Gastroesophageal sphincter (tissue), 4 donors: Measurements from ENCODE around the gene COA8. TPM values are rescaled to one million over a fixed set of nuclear protein-coding genes. Genes with fewer than 3 reads are reported as not detected.
A peak's percentile ranks its signal among the peaks of the same experiment; 100 is the strongest.
"Not testable (repeated sequence)": the region's sequence is repeated elsewhere in the genome, so short reads cannot be mapped to it uniquely, and the experiment has no call there.

ENCODE experiments used
- ATAC-seq: fragments of 150-250 bp; one replicate; pipeline ENCODE4 v1.9.1; 2016; ENCODE audit warnings: mild to moderate bottlenecking, moderate library complexity
- H3K27ac ChIP-seq, 4 donors: fragments of 200-600 bp; sonication (generic) in 3 of 4; 1 replicate in 3 of 4; 2 replicates in 1 of 4; pipeline ENCODE4 v1.5.1; 2016 to 2019
- H3K27me3 ChIP-seq: fragments of 200-600 bp; sonication (generic); one replicate; pipeline ENCODE4 v1.5.1; 2019
- H3K36me3 ChIP-seq, 2 donors: fragments of 200-600 bp; sonication (generic); one replicate each; pipeline ENCODE4 v1.5.1; 2019; ENCODE audit warnings: control low read depth in 1 of 2
- H3K4me1 ChIP-seq, 3 donors: fragments of 200-600 bp; sonication (generic); 1 replicate in 2 of 3; 2 replicates in 1 of 3; pipeline ENCODE4 v1.5.1; 2016 to 2019; ENCODE audit warnings: control low read depth in 2 of 3
- H3K4me3 ChIP-seq, 2 donors: fragments of 200-600 bp; sonication (generic); one replicate each; pipeline ENCODE4 v1.5.1; 2019; ENCODE audit warnings: mild to moderate bottlenecking in 1 of 2, moderate library complexity in 1 of 2
- H3K9me3 ChIP-seq, 3 donors: fragments of 200-600 bp; sonication (generic); one replicate each; pipeline ENCODE4 v1.5.1; 2017 to 2019; ENCODE audit warnings: control low read depth in 2 of 3
- EP300 ChIP-seq: sonication (generic); formaldehyde crosslinking; IDR thresholded peaks from one replicate; pipeline ENCODE4 v1.6.1; 2017; ENCODE audit warnings: antibody characterized with exemption, mild to moderate bottlenecking
- POLR2A ChIP-seq, 2 donors: fragments of 450-650 bp; IDR thresholded peaks; one replicate each; pipeline ENCODE4 v1.6.1; 2017; ENCODE audit warnings: antibody characterized with exemption in 2 of 2, mild to moderate bottlenecking in 2 of 2, moderate library complexity in 1 of 2
- POLR2AphosphoS5 ChIP-seq: sonication (generic); formaldehyde crosslinking; IDR thresholded peaks from one replicate; pipeline ENCODE4 v1.6.1; 2017; ENCODE audit warnings: antibody characterized with exemption
- WGBS, 2 donors: methylation state at CpG; one replicate each; pipeline ENCODE4 v1.1.5; 2018; ENCODE audit warnings: low coverage in 1 of 2; 5-methylcytosine and 5-hydroxymethylcytosine counted together
- total RNA-seq, 4 donors: library from RNA; depleted of rRNA; stranded (reverse); fragments of >200 nt; gene quantifications; one replicate each; pipeline ENCODE4 v1.1.0, GENCODE V29; 2016
- TF ChIP-seq, protein P1 (sequence below), 4 experiments: fragments of 200-600 bp in 2 of 4; fragments of 450-650 bp in 2 of 4; sonication (generic) in 1 of 4; IDR thresholded peaks; one replicate each; pipeline ENCODE4 v1.5.1; 2017 to 2019; ENCODE audit warnings: antibody characterized with exemption in 4 of 4, mild to moderate bottlenecking in 2 of 4, moderate library complexity in 2 of 4

Gene COA8
- total RNA-seq, 4 donors from 2014 or later = 25.8 to 41.4 (median 28.4) TPM

DNA sequence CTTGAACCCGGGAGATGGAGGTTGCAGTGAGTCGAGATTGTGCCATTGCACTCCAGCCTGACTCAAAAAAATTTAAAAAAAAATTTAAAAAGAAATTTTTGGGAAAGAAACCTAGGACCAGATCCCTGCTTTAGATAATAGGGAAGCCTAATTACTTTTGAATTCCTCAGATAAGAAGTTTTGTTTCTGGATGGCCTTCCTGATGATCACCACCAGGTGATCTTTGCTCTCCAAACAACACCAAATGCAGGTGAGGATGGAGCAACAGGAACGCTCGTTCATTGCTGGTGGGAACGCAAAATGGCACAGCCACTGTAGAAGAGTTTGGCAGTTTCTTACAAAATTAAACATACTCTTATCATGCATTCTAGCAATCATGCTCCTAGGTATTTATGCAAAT, 37.7 kb downstream of the COA8 start:
- H3K27me3 ChIP-seq = no peaks in the 10 kb centered on the region
- no peak for ATAC-seq
- no peaks in the 10 kb centered on the region for H3K36me3 ChIP-seq
- no peak for TF ChIP-seq POLR2A (IDR thresholded peaks at IDR 0.05)
- TF ChIP-seq POLR2AphosphoS5 = no peak
- no peak for TF ChIP-seq EP300
- TF ChIP-seq, protein P1, sequence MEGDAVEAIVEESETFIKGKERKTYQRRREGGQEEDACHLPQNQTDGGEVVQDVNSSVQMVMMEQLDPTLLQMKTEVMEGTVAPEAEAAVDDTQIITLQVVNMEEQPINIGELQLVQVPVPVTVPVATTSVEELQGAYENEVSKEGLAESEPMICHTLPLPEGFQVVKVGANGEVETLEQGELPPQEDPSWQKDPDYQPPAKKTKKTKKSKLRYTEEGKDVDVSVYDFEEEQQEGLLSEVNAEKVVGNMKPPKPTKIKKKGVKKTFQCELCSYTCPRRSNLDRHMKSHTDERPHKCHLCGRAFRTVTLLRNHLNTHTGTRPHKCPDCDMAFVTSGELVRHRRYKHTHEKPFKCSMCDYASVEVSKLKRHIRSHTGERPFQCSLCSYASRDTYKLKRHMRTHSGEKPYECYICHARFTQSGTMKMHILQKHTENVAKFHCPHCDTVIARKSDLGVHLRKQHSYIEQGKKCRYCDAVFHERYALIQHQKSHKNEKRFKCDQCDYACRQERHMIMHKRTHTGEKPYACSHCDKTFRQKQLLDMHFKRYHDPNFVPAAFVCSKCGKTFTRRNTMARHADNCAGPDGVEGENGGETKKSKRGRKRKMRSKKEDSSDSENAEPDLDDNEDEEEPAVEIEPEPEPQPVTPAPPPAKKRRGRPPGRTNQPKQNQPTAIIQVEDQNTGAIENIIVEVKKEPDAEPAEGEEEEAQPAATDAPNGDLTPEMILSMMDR (IDR thresholded peaks at IDR 0.05) = no peak
- peaks cover 0 to 9% (median 4%) of the 10 kb centered on the region in 3 donors for H3K4me1 ChIP-seq
- no peaks in the 10 kb centered on the region for H3K9me3 ChIP-seq
- 91 to 95% methylated on average over 4 to 5 of the region's 5 CpGs for WGBS, 2 donors
- H3K4me3 ChIP-seq = no peak overlapping the region
- H3K27ac ChIP-seq = no peak overlapping the region

DNA sequence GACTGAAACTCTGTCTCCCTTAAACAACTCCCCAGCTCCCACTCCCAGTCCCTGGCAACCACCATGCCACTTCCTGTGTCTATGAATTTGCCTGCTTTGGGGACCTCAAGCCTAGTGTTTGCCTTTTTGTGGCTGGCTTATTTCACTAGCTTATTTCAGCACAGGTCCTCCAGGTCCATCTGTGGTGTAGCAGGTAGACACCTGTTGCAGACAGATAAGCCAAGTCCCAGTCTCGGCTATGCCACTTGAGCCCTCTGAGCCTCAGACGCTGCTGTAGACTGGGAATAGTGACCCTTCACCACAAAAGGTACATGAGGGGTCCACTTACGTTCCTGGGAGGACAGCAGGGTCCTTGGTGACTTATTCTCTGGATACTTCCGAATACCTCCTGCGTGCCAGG, 41.9 kb downstream of the COA8 start:
- no peak for TF ChIP-seq EP300
- TF ChIP-seq, protein P1 (IDR thresholded peaks at IDR 0.05) = no peak
- TF ChIP-seq POLR2A (IDR thresholded peaks at IDR 0.05) = no peak
- no peak for TF ChIP-seq POLR2AphosphoS5
- 92% methylated on average over 2 of the region's 5 CpGs; no CpG with 5 or more reads in 1 of the 2 donors for WGBS, 2 donors
- peaks cover 4% of the 10 kb centered on the region for H3K27me3 ChIP-seq
- H3K27ac ChIP-seq = no peak overlapping the region
- no peak for ATAC-seq
- no peak overlapping the region for H3K4me3 ChIP-seq
- H3K9me3 ChIP-seq = no peaks in the 10 kb centered on the region
- H3K4me1 ChIP-seq = peaks cover 0 to 23% (median 15%) of the 10 kb centered on the region in 3 donors
- H3K36me3 ChIP-seq = no peaks in the 10 kb centered on the region

DNA sequence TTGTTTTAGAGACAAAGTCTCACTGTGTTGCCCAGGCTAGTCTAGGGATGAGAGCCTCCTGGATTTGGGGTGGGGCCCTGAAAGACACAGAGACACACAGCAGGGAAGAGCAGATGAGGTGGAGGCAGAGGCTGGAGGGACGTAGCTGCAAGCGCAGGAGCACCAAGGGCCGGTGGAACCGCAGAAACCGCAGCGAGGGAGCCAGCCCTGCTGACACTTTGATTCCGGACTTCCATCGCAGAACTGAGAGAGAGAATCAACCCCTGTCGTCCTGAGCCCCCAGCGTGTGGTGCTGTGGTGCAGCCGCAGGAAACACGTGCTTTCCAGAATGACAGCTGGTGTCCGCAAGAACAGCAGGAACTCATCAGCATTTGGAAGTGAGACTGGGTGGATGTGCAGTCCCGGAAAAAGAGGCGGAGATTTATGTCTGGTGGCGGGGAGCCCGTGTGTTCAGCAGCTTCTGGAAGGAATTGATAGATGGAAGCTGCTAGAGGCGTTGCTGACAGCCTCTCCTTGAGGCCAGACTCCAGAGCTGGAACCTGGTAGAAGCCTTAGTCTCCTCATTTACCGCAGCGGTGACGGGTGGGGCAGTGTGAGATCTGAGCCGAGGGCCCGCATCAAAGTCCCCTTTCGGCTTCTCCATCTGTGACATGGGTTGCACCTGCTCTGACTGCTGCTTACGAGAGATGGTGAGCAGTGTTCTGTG, 44.4 kb downstream of the COA8 start:
- Histone ChIP-seq H3K4me1 (peaks cover 0 to 23% (median 15%) of the 10 kb centered on the region in 3 donors), H3K36me3 (no peaks in the 10 kb centered on the region), H3K9me3 (peaks cover 0 to 17% (median 0%) of the 10 kb centered on the region in 3 donors), H3K4me3 (peak overlapping the region in 1 of 2 donors; percentile 38), H3K27me3 (peaks cover 5% of the 10 kb centered on the region), H3K27ac (peak overlapping the region in 3 of 4 donors; percentile 35 to 44 (median 43))
- peak; percentile 92 for ATAC-seq
- TF ChIP-seq POLR2A (IDR thresholded peaks at IDR 0.05) (no peak), POLR2AphosphoS5 (peak; percentile 92)
- TF ChIP-seq, protein P1 (IDR thresholded peaks at IDR 0.05) = peak in 3 of 4 experiments; percentile 5 to 50 (median 45)
- WGBS, 2 donors = 0% methylated on average over 2 to 4 of the region's 25 CpGs

DNA sequence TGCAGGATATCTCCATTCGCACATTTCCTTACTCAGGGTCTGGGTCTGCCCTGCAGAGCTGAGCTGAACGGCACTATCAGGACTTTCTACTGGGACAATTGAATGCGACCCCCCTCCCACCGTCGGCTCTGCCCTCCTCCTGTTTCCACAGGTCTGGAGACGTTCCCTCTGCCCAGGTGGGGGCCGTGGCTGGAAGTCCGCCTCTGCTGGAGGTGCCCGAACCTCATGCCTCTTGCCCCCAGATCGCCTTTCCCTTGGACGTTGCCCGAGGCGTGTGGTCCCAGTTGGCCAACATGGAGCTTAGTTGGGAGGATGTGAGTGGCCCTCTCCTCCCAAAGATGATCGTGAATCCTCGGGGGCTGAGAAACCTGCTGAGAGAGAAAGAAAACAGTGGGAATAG, 45.1 kb downstream of the COA8 start:
- TF ChIP-seq, protein P1 (IDR thresholded peaks at IDR 0.05) = no peak
- no peak for TF ChIP-seq POLR2AphosphoS5
- TF ChIP-seq POLR2A (IDR thresholded peaks at IDR 0.05) = no peak
- TF ChIP-seq EP300 = no peak
- peaks cover 0 to 23% (median 15%) of the 10 kb centered on the region in 3 donors for H3K4me1 ChIP-seq
- WGBS, 2 donors = 17% methylated on average over 6 of the region's 15 CpGs; no CpG with 5 or more reads in 1 of the 2 donors
- peak overlapping the region in 1 of 2 donors; percentile 38 for H3K4me3 ChIP-seq
- no peak for ATAC-seq
- H3K9me3 ChIP-seq = peaks cover 0 to 17% (median 0%) of the 10 kb centered on the region in 3 donors
- H3K27me3 ChIP-seq = peaks cover 5% of the 10 kb centered on the region
- peak overlapping the region in 1 of 4 donors; percentile 44 for H3K27ac ChIP-seq
- H3K36me3 ChIP-seq = no peaks in the 10 kb centered on the region

DNA sequence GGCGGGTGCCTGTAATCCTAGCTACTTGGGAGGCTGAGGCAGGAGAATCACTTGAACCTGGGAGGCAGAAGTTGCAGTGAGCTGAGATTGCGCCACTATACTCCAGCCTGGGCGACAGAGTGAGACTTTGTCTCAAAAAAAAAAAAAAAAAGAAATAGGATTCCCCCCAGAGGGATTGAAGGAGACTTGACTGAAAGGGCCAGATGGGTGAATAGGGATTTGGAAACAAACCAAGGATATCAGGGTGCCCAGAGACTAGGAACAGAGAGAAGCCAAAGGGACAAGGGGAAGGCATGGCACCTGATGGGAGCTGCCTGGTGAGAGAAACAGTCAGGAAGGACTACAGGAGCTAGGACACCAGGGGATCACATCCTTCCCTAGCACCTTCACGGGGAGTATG, 46.3 kb downstream of the COA8 start:
- not testable (repeated sequence) for H3K27me3 ChIP-seq, H3K36me3 ChIP-seq, ATAC-seq, H3K27ac ChIP-seq, H3K4me3 ChIP-seq
- WGBS, 2 donors = 100% methylated on average over 1 to 2 of the region's 4 CpGs
- peaks cover 0 to 23% (median 15%) of the 10 kb centered on the region in 3 donors for H3K4me1 ChIP-seq
- H3K9me3 ChIP-seq = peaks cover 0 to 17% (median 0%) of the 10 kb centered on the region in 3 donors
